ENCODE results near the gene LITAFD.

Gene LITAFD

DNA sequence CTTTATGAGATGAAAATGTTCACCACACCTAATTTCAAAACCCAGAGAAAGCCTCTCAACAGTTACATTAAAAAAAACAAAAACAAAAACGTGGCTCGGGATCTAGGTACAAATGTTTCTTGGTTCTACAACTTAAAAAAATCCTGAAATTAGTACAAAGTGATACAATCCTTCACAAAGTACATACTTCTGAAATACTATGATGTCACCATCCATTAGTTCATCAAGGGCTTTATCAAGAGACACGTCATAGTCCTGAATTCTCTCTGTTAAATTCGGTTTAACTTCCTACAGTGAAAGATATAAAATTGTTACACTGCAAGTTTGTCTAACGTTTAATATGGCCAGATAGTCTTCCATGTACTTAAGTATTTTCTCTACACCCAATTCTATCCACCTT, 18.2 kb downstream of the LITAFD start:
- H3K27ac ChIP-seq = no peak overlapping the region
- TF ChIP-seq, protein P1, sequence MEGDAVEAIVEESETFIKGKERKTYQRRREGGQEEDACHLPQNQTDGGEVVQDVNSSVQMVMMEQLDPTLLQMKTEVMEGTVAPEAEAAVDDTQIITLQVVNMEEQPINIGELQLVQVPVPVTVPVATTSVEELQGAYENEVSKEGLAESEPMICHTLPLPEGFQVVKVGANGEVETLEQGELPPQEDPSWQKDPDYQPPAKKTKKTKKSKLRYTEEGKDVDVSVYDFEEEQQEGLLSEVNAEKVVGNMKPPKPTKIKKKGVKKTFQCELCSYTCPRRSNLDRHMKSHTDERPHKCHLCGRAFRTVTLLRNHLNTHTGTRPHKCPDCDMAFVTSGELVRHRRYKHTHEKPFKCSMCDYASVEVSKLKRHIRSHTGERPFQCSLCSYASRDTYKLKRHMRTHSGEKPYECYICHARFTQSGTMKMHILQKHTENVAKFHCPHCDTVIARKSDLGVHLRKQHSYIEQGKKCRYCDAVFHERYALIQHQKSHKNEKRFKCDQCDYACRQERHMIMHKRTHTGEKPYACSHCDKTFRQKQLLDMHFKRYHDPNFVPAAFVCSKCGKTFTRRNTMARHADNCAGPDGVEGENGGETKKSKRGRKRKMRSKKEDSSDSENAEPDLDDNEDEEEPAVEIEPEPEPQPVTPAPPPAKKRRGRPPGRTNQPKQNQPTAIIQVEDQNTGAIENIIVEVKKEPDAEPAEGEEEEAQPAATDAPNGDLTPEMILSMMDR (conservative IDR thresholded peaks at IDR 0.05) = no peak

DNA sequence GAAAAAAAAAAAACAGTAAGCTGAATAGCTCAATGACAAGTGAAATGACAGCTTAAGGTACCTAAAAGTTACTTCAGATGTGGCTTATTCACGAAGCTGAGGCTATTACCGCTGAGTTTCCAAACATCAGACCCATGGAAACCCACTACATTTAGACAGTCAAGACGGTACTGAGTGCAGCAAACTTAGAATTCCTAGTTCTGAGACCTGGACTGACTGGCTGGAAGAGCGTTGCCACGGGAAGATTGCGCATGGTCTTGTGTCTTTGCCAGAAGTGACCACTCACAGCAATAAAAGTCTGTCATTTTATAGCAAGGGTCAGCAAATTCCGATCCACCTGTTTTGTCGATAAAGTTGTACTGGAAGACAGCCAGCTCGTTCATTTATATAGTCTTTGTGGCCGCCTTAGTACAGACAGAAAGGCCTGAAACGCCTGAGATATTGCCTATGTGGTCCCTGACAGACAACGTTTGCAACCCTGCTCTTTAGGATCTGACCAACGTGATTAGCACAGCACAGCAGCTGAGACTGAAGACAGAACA, 19.2 kb downstream of the LITAFD start:
- H3K27ac ChIP-seq = peak overlapping the region; percentile 35
- TF ChIP-seq, protein P1 (conservative IDR thresholded peaks at IDR 0.05) = no peak

DNA sequence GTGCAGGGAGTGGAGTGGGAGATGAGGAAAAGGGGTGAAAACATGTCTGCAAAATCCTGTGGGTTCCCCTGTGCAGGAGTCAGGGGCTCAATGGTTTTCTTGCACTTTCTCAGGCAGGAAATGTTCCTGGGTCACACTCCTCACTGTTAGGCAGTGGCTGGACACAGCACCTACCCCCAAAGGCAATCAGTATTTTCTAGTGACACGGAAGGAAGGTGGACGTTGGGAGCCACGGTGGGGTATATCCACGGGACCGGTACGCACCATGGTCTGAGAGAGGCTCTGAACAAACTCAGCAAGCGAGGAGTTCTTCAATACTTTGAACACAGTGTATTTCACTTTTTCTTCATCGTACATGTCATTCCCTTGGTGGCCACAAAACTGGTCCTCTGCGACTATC, 20.9 kb downstream of the LITAFD start:
- TF ChIP-seq, protein P1 (conservative IDR thresholded peaks at IDR 0.05) = no peak
- peak overlapping the region; percentile 35; the same call in 1 of the 2 replicates for H3K27ac ChIP-seq

DNA sequence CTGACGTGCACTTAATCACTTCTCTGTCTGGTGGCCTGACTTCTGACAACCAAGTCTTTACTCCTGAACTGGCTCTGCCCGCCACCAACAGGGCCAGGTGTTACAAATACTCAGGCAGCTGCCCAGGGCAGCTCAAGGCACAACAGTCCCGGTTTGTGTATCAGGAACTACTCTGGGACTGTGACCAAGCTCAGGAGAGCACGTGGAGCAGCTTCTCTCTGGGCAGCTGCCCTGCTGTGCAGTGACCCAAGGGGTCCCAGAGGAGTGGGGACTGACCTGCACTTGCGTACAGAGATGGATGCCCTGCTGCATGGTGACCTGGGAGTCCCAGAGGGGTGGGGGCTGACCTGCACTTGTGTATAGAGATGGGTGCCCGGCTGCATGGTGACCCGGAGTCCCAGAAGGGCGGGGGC, 21.9 kb downstream of the LITAFD start:
- TF ChIP-seq, protein P1 (conservative IDR thresholded peaks at IDR 0.05) = no peak
- H3K27ac ChIP-seq = no peak overlapping the region

DNA sequence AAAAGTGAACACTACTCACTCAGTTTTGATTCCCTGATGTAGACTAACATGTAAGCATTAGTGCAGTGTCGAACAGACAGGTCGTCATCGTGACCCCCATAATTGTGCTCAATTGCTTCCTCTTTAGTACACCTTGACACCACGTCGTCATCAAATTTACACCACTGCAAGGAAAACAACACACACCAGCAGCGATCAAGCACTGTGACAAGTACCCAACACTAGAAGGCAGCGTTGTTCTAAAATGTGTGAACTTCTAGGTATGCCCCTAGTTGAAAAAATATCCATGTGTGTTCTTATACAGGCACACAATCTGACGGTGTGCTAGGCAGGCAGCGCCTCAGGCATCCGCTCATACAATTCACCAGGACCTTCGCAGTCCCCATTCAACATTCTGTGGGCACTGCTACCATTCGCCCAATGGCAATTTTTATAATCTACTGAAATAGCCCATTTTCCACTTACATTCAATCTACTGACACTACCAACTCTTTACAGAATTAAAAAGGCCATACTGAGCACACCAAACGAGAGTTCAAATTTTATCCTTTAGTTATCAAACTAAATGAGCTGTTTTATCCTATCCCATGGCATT, 23.1 kb downstream of the LITAFD start:
- TF ChIP-seq, protein P1 (conservative IDR thresholded peaks at IDR 0.05) = peak; percentile 61

DNA sequence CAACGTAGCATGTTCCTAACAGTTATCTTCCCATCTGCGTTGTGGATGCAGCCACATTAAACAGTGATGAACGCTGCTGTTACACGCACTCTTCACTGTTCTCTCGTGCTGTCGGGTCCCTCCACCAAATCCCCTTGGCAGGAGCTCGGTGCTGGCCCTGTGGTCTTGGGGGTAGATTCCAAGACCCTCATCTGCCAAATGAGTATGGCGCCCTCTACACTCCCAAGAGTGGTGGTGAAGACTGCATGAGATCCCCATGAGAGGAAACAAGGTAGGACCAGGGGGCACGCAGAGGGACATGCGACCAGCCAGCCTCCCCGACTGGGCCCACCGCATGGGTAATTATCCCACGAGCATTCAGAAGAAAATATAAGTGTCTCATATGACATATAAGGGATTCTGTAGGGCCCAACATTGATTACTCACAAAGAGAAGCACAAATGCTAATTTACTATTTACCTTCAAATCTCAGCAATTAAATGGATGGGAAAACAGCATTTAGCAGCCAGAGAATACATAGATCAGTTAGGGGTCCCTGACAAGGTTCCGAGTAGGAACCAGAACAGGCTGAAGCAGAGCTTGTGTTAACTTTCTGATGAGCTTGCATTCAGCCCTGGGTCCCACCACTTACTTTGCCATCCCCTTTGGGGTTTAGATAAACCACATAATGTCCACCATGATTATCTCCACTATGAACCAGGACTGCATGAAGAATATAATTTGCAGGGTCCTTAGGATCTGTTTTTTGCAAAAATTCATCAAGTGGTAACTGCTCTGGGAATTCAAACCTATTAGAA, 23.8 kb downstream of the LITAFD start:
- TF ChIP-seq, protein P1 (conservative IDR thresholded peaks at IDR 0.05) = no peak
- no peak overlapping the region for H3K27ac ChIP-seq

More for the DNA sequence above, 23.1 kb downstream of the LITAFD start:
- no peak overlapping the region for H3K27ac ChIP-seq

DNA sequence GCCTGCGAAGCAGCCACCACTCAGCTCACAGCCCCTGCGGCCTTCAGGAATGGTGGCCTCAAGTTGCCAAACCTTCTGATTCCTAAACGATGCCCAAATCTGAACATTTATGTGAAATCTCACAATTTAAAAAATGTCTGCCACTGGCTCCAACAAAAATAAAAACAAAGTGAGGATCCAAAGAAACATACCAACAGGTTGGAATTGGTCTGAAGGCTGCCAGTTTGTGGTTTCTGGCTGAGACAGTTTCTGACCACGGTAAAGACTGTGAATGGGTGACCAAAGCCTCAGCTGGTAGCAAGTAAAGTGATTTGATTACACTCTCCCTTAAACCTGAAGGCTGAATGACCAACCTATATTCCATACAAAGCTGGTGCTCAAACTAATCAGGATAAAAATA, 24.9 kb downstream of the LITAFD start:
- TF ChIP-seq, protein P1 (conservative IDR thresholded peaks at IDR 0.05) = no peak
- H3K27ac ChIP-seq = no peak overlapping the region

Measured in VCaP (cell line).